Loucy (cell line): ENCODE measurements around the gene MRTFA.

ENCODE experiments used
- CTCF ChIP-seq: fragments of 200-600 bp; sonication (generic); conservative IDR thresholded peaks from 2 replicates; pipeline ENCODE4 v1.5.1; 2014; ENCODE audit warnings: mild to moderate bottlenecking, antibody characterized with exemption, low read length
- EZH2phosphoT487 ChIP-seq: fragments of 200-600 bp; IDR thresholded peaks from 2 replicates; pipeline ENCODE4 v1.6.1; 2018; ENCODE audit warnings: antibody characterized with exemption, mild to moderate bottlenecking, moderate library complexity, borderline replicate concordance

GRCh38 chr22:40511604-40512003 lies 124.9 kb downstream of the MRTFA start:
- TF ChIP-seq CTCF: 0 out of 2 replicates have a peak, but pooled peaks have one; percentile 14
- no peak for TF ChIP-seq EZH2phosphoT487
